Lung microvascular endothelial cell (primary cell): ENCODE measurements around the gene UBAP1L. TPM values are rescaled to one million over a fixed set of nuclear protein-coding genes. Genes with fewer than 3 reads are reported as not detected.

Experiments
- DNase-seq, 2 donors: peaks; one replicate each; pipeline versions ENCODE4 v3.0.0 to v3.0.0-alpha.2; 2010; ENCODE audit warnings: low read depth in 2 of 2
- total RNA-seq: library from RNA; depleted of rRNA; stranded (reverse); fragments of >200 nt; gene quantifications from 2 replicates; pipeline ENCODE4 v1.2.1, GENCODE V29; 2014

UBAP1L gene
- total RNA-seq, 1 donor from 2014 or later: 2.6 TPM

DNA sequence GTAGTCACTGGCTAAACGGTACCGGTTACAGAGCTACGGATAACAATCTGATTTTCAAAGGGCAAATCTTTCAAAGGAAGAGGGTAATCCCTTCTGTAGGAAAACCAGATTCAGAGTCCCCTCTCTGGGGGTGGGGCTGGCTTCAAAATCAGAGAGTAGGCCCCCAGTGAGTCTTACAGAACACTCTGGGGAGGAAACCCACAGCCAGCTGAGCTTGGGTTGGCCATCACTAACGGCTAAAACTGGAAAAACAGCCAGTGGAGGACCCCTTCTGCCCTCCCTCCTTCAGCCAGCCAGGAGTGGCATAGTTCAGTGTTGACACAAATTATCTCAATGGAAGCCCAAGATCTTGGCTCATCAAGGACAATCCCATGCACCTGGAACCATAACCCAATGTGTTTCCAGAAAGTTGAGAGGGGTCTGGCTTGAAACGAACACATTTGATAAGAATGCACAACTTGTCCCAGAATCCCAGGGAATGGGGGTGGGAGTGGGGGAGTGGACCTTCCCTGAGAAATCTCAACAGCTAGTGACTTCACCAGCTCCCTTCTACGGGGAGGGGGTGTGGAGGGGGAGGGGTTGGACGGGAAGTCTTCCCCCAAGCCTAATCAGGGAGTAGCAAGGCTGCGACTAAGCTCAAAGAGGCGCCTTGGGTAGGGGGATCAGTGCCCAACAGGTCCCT, 48.2 kb downstream of the UBAP1L start:
- no peak for DNase-seq

DNA sequence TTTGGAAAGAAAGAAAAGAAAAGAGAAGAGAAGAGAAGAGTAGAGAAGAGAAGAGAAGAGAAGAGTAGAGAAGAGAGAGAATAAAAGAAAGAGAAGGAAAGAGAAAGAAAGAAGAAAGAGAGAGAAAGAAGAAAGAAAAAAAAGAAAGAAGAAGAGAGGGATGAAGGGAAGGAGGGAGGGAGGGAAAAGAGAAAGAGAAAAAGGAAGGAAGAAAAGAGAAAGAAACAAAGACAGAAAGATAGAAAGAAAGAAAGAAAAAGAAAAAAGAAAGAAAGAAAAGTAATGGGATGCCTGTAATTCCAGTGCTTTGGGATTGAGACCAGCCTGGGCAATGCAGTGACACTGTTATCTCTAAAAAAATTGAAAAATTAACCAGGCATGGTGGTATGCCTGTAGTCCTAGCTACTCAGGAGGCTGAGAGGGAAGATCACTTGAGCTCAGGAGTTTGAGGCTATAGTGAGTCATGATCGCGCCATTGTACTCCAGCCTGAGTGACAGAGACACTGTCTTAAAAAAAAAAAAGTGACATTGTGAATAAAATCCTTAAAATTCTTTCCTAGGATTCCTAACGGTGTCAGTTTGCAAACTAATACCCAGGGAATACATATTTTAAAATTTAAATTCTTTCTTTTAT, 48.9 kb downstream of the UBAP1L start:
- no peak for DNase-seq

DNA sequence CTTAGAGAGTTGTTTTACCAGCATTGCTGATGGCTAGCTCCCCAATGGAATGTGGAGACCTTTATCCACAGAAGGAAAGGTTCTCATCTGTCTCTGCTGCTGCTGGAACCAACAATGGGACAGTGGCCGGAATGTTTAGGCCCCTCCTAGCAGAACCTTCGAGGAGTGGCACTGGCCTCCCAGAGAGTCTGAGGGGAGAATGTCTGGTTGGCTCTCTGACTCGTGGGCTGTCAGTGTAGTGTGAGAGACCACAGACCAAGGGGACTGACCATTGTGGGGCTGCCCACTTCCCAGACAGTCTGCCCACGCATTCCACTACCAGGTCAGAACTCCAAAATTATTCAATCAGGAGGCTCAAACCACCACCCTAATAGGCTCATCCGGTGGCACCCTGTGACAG, 52.3 kb downstream of the UBAP1L start:
- DNase-seq: no peak

DNA sequence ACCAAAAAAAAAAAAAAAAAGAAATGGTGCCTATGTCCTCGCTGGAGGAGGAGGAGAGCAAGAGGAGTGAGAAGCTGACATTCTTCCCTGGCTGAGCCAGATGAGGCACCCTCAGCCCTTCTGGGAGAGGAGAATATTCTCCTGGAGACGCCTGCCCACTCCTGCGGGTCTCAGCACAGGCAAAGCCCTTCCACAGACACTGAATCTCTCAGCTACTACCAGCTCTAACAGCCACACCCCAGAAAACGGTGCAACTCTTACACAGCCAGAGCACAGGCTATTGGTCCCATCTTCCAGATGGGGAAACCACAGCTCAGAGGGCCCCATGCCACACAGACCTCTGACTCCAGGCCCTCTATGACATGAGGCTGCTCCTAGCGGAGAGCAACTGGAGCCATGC, 52.9 kb downstream of the UBAP1L start:
- no peak for DNase-seq

DNA sequence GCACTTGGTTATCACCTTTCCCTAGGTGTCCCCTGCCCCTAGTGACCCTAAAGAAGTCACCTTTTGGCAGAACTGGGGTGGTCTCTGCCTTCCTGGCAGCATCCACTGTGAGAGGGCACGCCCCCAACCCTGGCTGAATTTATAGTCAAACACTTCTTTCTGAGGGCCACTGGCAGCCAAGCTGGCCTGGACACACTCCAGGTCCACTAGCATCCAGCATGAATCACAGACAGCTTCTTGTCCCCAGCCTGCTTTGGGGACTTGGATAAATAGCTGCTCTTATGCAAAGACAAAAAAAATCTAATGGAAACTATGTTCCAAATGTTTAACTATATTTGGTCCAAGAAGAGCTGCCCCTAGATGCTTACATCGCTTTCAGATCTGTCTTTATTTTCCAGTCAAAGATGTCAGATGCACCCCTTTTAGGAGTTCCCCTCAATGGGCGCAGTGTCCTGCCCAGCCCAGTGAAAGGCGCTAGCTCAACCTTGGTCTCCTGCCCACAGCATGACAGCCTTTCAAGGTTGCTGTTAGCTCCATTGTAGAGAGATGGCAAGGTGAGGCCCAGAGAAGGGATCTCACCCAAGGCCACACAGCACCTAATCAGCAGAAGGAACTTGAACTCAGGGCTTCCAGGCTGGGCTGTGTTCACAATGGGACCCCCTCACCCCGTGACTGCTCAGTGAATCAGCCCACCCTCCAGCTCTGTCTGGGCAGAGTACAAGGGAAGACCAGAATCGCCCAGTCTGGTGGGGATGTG, 54.2 kb downstream of the UBAP1L start:
- DNase-seq: no peak

DNA sequence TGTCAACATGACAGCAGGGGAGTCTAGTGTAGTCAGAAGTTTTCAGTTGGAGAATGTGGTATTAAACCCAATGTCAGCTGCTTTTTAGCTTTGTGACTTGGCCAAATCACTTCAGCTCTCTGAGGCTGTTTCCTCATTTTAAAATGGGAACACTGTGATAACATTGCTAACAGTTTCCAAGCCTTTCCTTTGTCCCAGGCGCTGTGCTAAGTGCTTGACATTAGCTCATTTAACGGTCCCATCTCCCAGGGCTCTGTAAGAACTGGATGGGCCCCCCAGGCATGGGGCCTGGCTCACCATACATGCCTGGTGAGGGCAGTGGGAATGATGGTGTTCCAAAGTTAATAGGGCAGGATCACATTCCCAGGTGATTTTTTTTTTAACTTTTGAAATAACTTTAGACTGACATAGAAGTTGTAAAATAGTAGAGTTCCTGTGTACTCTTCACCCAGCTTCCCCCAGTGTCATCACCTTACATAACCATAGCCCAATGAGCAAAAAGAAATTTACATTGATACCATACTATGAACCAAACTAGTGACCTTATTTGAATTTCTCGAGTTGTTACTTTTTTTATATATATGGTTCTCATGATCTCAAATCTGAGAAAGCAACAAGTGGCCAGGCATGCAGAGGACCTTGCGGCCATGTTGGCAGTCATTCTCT, 54.9 kb downstream of the UBAP1L start:
- DNase-seq: no peak

DNA sequence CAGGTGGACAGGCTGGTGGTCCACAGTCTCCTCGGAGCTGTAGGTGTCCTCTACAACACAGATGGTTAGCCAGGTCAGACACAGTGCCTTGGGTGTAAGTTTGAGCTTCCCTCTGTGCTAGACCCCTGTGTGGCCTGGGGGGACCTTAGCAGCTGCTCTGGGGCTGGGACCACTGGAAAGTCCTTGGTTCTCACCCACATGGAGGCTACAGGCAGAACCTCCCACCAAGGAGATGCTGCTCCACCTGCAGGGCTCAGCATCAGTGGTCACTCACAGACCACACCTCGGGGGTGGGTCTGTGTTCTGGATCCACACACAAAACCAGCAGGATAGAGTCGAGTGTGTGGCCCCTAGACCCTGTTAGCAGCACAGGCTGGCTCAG, 55.6 kb downstream of the UBAP1L start:
- DNase-seq: no peak

DNA sequence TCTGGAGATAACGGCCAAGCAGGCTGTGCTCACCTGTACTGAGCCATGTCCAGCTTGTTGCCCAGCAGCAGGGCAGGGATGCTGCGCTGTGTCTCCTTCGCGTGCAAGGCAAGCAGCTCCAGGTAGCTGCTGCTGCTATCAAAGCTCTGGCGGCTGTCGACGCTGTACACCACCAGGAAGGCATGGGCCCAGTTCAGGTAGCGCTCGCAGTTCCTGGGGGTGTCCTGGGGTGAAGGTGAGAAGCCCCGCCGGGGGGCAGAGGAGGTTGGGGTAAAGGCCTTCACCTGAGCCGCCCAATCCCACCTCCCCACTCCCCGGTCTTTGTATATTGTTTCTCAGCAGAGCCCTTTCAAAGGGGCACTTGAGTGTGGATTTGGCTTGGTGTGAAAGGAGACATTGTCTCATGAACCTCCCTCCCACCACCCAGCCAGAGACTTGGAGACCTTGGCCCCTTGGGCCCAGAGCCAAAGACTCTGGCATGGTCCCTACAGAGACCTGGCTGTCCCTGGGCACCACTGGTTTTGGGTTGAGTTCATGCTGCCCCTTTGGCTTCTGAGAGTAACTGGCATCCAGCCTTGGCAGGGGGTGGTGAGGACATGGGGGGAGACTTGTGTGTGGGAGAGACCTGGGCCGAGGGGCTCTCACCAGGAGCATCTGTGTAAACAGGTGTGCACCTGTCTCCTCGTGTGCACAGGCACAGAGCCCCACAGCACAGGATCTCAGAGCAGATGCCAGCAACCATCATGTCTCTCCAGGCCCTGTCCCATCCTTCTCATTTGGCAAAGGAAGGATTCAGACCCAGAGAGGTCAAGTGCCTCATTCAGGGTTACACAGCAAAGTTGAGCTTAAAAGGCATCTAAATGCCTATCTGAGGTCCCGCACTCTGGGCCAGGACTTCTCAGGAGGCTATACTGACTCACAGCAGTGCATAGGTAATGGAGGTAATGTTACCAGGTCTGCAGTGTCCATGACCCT, 56.3 kb downstream of the UBAP1L start:
- no peak for DNase-seq

DNA sequence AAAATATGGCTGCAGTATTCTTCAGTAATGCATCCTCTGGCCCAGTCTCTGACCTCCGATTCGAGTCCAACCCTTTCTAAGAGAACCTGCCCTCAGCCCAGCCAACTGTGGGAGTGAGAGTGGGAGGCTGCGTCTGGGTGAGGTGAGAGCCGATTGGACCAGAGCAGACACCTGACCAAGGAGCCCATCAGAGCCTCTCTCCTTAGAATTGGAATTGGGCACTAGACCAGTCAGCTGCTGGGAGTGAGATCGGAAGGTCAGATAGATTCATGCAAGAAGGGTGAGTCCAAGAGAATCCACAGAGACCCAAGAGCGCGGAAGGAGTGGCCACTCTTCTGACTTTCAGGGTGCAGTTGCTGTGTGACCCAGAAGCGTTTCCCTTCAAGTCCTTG, 57.5 kb downstream of the UBAP1L start:
- no peak for DNase-seq

DNA sequence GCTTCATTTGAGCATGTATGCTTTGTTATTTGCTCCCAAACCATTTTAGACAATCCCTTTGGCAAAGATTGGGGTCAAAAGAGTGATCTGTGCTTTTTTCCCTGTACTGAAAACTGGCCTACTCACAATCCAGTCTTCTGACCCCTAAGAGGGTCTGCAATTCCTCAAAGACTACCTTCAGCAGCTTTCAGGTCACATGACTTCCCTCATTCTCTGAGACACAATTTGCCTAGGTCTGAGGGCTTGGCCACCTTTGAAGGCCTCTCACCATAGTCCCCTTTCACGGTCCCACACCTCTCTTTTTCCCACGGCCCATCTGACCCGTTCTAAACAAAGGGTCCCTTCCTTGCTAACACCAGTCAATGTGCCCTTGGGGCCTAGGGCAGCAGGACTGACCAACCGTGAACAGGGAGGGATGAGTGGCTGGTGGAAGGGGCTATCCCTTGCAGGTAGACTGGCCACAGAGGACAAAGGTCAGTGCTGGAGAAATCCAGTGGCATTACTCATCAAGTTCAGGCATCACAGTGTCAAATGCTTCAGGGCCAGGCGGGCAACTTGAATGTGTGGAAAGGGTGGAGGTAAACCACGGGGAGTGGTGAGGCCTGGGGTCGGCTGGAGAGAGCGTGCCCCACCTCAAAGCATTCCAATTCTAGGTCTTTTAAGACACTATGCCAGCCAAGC, 58.0 kb downstream of the UBAP1L start:
- DNase-seq: no peak

DNA sequence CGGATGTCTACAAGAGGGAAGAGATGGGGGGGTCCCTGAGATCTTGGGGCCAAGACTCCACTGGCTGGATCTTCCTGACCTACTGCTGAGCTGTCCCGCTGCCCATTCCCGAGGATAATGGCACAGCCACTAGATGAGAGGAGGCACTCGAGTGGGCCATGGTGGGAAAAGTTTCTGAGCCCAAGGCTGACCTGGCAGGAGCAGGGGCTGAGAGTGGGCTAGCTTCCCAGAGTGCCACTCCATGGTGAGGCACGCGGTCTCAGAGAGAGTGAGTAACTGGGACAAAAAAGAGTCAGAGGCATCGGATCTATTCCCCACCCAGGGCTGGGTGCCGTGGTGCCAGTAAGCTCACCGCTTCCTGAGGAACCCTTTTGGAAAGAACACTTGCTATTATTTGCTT, 58.9 kb downstream of the UBAP1L start:
- DNase-seq: no peak

DNA sequence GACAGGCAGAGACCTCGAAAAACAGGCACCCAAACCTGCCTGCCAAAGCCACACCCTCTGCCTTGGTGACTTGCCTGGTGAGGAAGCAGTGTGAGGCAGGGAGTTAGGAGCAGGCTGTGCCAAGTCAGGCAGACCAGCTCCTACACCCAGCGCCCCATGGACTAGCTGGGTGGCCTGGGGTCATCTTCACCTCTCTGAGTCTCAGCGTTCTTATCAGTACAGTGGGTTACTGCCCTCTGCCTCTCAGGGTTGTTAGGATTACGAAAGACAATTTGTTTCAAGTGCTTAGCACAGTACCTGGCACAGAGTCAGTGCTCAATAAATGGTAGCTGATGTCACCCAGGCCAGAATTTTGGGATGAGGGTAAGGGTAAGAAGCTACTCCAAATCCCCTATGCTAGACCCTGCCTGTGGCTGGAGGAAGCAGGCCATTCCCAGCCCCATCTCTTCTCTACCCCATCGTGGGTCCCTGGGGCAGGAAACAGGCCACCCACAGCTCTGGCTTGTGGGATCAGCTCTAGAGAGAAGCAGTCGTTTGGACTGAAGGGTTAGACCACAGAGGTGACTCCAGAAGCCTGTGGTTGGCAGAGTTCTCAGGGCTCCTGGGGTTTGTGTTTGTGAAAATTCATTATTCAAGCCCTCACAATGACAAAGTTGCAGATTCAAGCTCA, 59.7 kb downstream of the UBAP1L start:
- no peak for DNase-seq

DNA sequence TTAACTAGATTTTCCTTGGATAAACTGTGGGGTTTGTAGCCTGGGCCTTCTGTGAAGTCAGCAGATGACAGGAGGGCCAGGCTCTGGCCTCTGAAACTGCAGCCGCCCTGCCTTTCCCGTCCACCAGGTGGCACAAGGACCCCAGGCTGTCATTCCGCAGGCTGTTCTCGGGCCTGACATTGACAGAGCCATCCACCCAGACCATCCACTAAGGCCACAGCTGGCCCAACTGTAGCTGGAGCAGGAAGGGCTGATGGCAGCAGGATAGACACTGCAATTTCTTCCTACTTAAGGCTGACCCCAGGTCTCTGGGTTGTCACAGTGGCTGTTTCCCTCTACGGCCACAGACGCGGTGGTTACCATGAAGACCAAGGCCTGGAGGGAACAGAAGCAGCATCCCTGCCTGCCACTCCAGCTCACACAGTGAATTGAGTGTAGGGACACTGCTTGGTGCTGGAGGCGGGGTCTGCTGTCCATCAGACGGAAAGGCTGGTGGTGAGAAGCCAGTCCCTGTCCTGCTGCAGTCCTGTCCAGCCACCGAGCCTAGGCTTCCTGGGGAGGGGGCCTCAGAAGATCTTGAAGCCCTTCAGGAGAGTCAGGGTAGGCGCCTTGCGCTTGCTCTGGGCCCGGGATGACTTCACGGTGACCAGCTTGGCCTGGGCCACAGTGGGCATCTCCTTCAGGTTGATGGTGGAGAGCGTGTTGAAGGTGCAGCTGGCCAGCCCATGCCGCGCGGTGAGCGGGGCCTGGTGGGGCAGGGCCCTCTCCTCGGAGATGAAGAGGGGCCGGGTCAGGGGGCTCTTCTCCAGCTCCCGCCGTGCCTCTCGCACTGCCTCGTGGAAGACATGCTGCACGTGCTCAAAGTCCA, 60.4 kb downstream of the UBAP1L start:
- peak; percentile 72 to 85 for DNase-seq

DNA sequence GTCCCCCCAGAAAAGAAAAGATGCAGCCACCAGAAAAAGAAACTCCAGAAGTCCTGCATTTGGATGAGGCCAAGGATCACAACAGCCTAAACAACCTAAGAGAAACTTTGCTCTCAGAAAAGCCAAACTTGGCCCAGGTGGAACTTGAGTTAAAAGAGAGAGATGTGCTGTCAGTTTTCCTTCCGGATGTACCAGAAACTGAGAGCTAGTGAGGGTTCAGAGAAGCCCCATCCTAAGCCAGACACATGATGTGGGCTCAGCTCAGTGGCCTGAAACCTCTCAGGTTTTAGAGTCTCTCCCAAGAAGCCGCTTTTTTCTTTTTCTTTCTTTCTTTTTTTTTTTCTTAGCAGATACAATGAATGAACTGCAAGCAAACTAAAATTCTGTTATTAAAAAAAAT, 62.0 kb downstream of the UBAP1L start:
- DNase-seq: no peak

DNA sequence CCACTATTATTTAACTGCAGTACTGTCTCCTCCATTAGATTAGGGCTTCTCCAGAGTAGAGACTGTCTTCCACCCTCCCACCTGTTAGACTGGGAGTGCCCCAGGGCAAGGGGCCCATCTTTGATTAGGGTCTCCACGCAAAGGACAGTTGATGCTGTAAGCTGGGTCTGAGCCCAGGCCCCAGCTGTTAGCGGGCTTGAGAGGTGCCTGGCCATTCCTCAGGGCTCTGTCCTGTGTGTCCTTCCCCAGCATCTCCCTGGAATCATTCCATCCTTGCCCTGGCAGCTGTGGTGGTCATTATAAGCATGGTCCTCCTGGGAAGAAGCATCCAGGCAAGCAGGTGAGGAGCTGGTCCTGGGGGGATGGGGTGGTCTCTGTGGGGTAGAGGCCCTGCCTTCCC, 63.7 kb downstream of the UBAP1L start:
- no peak for DNase-seq

DNA sequence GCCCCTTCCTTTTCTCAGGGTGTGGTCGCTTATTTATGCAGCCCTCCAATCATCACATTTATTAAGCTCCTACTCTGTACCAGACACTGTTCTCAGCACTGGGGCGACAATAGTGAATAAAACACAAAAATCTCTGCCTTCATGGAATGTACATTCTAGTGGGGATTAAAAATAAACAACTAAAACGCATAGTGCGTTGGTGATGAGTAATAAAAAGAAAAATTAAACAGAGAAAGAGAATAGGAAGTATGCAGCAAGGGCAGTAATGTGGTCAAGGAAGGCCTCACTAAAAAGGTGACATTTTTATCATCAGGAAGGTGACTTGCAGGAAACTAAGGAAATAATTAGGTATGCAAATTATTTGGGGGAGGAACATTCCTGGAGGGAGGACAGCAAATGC, 64.7 kb downstream of the UBAP1L start:
- no peak for DNase-seq

DNA sequence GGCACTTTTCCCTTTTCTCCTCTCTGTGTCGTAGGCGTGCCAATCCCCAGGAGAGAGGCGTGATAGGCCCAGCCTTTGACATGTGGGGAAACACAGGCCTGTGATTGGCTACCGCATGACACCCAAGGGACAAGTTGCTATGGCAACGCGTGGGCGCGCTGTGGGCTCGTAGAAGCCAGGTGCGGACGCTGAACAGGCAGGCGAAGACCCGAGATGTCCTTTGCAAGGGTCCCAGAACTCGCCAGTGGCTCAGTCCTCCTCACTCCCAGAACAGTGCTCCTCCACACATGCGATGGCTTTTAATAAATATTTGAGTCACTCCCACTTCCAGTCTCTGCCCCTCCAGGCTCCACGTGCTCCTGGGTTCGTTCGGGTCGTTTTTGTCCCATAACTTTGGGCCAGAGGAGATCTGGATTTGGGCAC, 65.6 kb downstream of the UBAP1L start:
- peak; percentile 93 to 95 for DNase-seq

DNA sequence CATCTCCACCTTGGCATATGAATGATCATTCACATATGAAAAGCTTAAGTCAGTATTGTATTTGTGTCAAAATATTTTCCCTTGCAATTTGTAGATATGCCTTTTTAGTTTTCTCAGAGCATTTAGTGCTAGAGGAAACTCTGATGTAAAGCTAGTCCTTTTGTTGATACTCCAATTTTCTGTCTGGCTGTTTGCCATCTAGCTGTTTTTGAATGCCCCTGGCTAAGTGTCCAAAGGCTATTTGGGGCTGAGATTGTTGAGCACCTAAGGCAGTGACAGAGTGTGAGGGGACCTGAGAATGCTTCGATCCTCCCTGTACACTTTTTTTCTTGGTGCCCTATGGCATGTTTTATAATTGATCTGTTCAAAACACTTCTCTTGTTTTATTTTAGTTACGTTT, 66.8 kb downstream of the UBAP1L start:
- no peak for DNase-seq
